Adipocyte (in vitro differentiated cells): Measurements from ENCODE around the gene SH3TC1.
A peak's percentile ranks its signal among the peaks of the same experiment; 100 is the strongest.

ENCODE experiments used
- DNase-seq: peaks from one replicate; pipeline ENCODE4 v3.0.0-alpha.2; 2015; ENCODE audit warnings: low read depth
- H3K27me3 ChIP-seq: replicated peaks from 2 replicates; pipeline ENCODE4 v1.7.0; 2013; ENCODE audit warnings: mild to moderate bottlenecking, low read length, moderate library complexity; ENCODE audit not compliant: control insufficient read depth, insufficient read depth
- H3K36me3 ChIP-seq: 2 replicates; pipeline ENCODE4 v1.7.0; 2013; ENCODE audit warnings: low read length, mild to moderate bottlenecking, moderate library complexity; ENCODE audit not compliant: control insufficient read depth, insufficient read depth, severe bottlenecking
- H3K4me1 ChIP-seq: 2 replicates; pipeline ENCODE4 v1.7.0; 2013; ENCODE audit warnings: mild to moderate bottlenecking, low read length, moderate library complexity; ENCODE audit not compliant: control insufficient read depth, insufficient read depth
- H3K4me3 ChIP-seq: 2 replicates; pipeline ENCODE4 v1.7.0; 2013; ENCODE audit warnings: mild to moderate bottlenecking, low read length, moderate library complexity
- H3K9ac ChIP-seq: 2 replicates; pipeline ENCODE4 v1.7.0; 2013; ENCODE audit warnings: mild to moderate bottlenecking, low read length, moderate library complexity
- H3K9me3 ChIP-seq: 2 replicates; pipeline ENCODE4 v1.7.0; 2013; ENCODE audit warnings: mild to moderate bottlenecking, low read length, moderate library complexity; ENCODE audit not compliant: control insufficient read depth

The SH3TC1 gene

DNA sequence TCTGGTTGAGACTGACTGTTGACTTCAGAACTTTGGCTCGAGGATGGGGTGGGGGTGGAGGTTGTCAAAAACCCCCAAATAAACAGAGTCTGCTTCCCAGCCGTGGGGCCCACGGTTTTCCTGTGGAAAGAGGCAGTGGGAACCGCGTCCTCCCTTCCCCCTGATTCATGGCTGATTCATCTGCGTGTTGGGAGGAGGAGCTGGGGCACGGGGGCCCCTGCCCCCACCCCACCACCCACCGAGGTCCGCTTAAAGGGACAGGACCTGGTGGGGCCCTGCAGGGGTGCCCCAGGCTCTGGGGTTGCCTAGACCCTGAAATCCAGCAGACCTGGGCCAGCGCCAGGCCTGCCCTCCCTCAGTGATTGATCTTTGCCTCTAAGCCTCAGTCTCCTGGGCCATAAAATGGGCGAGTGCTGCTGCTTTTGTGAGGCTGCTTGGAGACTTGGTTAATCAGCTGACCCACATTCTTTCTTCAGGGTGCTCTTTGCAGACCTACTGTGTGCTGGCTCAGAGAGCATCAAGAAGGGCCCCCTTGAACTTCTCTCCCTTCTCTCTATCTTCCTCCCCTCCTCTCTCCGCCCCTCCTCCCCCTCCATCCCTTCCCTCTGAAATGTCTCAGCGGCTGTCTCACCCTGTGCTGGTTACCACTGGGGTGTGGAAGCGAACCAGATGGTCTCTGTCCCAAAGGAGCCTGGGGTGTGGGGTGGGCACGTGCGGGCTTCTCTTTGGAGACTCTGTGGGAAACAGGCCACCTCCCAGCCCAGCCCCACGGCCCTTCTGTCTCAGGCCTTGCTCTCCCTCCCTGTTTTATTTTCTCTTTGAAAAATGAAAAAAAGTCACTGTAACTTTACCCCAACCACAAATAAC lies 79.6 kb downstream of the SH3TC1 start:
- no peaks in the 10 kb centered on the region for H3K9me3 ChIP-seq
- H3K36me3 ChIP-seq: no peaks in the 10 kb centered on the region
- H3K9ac ChIP-seq: peak overlapping the region; percentile 75
- H3K27me3 ChIP-seq: no peaks in the 10 kb centered on the region
- peak overlapping the region; percentile 30 for H3K4me3 ChIP-seq
- H3K4me1 ChIP-seq: peaks cover 60% of the 10 kb centered on the region
- DNase-seq: peak; percentile 74

- H3K36me3 ChIP-seq: no peaks in the 10 kb centered on the region
- no peaks in the 10 kb centered on the region for H3K9me3 ChIP-seq
- H3K4me1 ChIP-seq: peaks cover 58% of the 10 kb centered on the region
- peak overlapping the region; percentile 75 for H3K9ac ChIP-seq
- DNase-seq: no peak
- H3K4me3 ChIP-seq: no peak overlapping the region
- H3K27me3 ChIP-seq: no peaks in the 10 kb centered on the region
Observed at GRCh38 chr4:8279321-8280157, 80.4 kb downstream of the SH3TC1 start.

DNA sequence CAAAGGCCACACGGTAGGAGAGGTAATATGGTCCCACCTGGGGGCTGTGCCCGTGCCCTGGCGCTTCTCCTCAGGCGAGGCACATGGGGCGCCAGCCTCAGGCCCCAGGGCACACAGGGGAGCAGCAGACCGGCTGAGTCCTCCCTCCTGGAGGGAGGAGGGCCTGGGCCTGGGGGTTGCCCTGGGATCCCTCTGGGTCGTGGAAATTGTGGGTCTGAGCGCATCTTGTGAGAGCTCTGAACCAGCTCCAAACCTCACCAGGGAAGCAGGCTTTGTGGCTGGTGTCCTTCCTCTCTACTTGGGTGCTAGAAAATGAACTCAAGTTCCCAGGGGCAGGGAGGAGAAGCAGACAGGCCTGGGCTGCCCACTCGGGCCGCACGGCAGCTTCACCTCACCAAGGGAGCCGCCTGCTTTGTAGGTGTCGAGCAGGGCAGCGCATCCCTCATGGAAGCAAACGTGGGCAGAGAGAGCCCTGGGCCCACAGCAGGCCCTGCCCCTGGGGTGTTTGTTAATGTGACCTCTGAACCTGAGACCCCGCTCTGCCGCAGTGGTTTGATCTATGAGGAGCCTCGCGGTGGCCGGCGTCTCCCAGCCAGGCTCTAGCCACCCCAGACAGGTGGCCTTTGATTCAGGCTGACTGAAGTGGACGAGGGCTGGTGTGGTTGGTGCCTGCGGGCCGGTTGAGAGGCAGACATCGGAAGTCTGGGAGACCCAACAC lies 81.2 kb downstream of the SH3TC1 start:
- Histone ChIP-seq H3K27me3 (no peaks in the 10 kb centered on the region), H3K4me3 (no peak overlapping the region), H3K36me3 (no peaks in the 10 kb centered on the region), H3K4me1 (peaks cover 50% of the 10 kb centered on the region), H3K9me3 (no peaks in the 10 kb centered on the region), H3K9ac (no peak overlapping the region)
- no peak for DNase-seq

GRCh38 chr4:8280876-8281440 lies 81.9 kb downstream of the SH3TC1 start:
- no peak for DNase-seq
- no peaks in the 10 kb centered on the region for H3K36me3 ChIP-seq
- H3K27me3 ChIP-seq: no peaks in the 10 kb centered on the region
- peaks cover 44% of the 10 kb centered on the region for H3K4me1 ChIP-seq
- H3K4me3 ChIP-seq: no peak overlapping the region
- H3K9ac ChIP-seq: peak overlapping the region; percentile 40
- no peaks in the 10 kb centered on the region for H3K9me3 ChIP-seq

DNA sequence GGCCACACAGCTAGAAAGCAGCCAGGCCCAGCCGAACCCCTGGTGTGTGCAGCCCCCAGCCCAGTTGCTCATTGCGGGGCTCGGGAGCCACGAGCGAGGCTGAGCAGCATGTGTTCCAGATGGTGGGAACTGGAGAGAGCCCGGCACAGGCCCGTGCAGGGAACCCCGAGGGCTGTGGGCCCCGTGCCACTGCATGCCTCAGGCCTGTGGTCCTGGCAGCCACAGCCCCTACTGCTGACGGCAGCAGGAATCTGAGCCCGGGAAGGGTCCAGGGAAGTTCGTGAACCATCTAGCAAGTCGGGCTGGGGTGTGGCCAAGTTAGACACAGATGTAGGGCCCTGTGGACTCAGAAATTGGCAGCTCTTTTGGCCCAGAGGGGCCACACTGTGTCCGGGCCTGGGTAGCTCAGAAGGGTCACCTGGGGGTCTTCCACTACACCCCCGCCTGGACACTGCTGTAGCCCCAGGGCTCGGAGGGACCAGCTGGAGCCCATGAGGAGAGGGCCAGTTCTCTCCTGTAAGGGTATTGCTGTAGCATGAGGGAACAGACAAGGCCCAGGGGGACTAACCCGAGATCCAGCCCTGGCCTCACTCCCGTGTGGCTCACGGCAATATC lies 82.5 kb downstream of the SH3TC1 start:
- H3K27me3 ChIP-seq: no peaks in the 10 kb centered on the region

GRCh38 chr4:8282134-8282641 lies 83.1 kb downstream of the SH3TC1 start:
- no peak for DNase-seq
- H3K4me1 ChIP-seq: peaks cover 31% of the 10 kb centered on the region
- H3K9me3 ChIP-seq: no peaks in the 10 kb centered on the region
- no peaks in the 10 kb centered on the region for H3K36me3 ChIP-seq
- H3K9ac ChIP-seq: peak overlapping the region; percentile 23
- H3K27me3 ChIP-seq: no peaks in the 10 kb centered on the region
- H3K4me3 ChIP-seq: no peak overlapping the region

More for the DNA sequence above, 82.5 kb downstream of the SH3TC1 start:
- Histone ChIP-seq H3K36me3 (no peaks in the 10 kb centered on the region), H3K9me3 (no peaks in the 10 kb centered on the region), H3K4me1 (peaks cover 37% of the 10 kb centered on the region), H3K9ac (peak overlapping the region; percentile 40), H3K4me3 (no peak overlapping the region)
- peak; percentile 81 for DNase-seq

GRCh38 chr4:8282742-8283141 lies 83.7 kb downstream of the SH3TC1 start:
- Histone ChIP-seq H3K9me3 (no peaks in the 10 kb centered on the region), H3K36me3 (no peaks in the 10 kb centered on the region), H3K9ac (no peak overlapping the region), H3K4me1 (peaks cover 26% of the 10 kb centered on the region), H3K4me3 (no peak overlapping the region), H3K27me3 (no peaks in the 10 kb centered on the region)
- DNase-seq: no peak

- Histone ChIP-seq H3K36me3 (no peaks in the 10 kb centered on the region), H3K4me3 (no peak overlapping the region), H3K4me1 (peaks cover 22% of the 10 kb centered on the region), H3K9me3 (no peaks in the 10 kb centered on the region), H3K9ac (no peak overlapping the region), H3K27me3 (no peaks in the 10 kb centered on the region)
- DNase-seq: no peak
Observed at GRCh38 chr4:8283161-8283560, 84.1 kb downstream of the SH3TC1 start.

DNA sequence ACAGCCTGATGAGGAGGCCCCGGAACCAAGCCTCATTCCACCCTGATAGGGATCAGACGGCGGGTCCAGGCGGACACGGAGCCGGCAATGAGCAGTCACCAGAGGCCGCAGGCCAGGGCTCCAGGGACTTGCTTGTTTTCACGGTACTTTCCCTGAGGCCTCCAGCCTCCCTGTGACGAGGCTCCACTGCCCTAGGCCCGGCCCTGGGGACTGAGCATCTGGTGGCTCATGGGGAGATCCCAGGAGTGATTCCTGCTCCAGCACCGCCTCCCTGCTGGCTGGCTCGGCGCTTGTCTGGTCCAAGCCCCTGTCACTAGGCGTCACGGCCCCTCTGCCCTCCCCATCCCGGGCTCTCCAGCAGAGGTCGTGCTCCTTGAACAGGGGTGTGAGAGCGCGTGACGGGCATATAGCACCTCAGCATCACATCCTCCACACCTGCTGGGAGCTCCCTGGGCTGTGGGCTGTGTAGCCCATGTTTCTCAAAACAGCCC lies 84.6 kb downstream of the SH3TC1 start:
- Histone ChIP-seq H3K9me3 (no peaks in the 10 kb centered on the region), H3K4me3 (no peak overlapping the region), H3K9ac (no peak overlapping the region), H3K36me3 (no peaks in the 10 kb centered on the region), H3K27me3 (no peaks in the 10 kb centered on the region), H3K4me1 (peaks cover 17% of the 10 kb centered on the region)
- DNase-seq: no peak

DNA sequence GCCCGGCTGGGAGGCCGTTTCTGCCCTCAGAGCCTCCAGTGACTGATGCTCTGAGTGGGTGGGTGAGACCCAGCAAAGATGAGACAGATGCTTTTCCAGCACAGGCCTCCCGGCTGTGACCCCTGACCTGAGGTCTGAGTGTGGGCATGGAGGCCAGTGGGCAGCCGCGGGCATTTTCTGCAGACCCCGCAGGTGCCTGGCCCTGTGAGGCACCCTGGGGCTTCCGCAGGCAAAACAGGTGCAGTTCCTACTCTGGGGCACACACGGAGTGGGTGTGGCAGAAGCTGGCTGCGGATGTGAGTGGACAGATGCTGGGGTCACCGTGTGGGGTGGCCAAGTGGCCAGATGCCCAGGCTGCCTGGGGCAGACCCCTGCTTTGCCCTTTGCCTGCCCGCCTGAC lies 85.3 kb downstream of the SH3TC1 start:
- H3K9me3 ChIP-seq: no peaks in the 10 kb centered on the region
- H3K27me3 ChIP-seq: no peaks in the 10 kb centered on the region
- DNase-seq: no peak
- no peaks in the 10 kb centered on the region for H3K36me3 ChIP-seq
- no peak overlapping the region for H3K9ac ChIP-seq
- H3K4me3 ChIP-seq: no peak overlapping the region
- peaks cover 11% of the 10 kb centered on the region for H3K4me1 ChIP-seq
